Progenitor cell of endocrine pancreas (in vitro differentiated cells): ENCODE results near the gene NRCAM. TPM values are rescaled to one million over a fixed set of nuclear protein-coding genes. Genes with fewer than 3 reads are reported as not detected.

ENCODE experiments used
- DNase-seq: peaks from one replicate; pipeline ENCODE4 v3.0.0; 2021; ENCODE audit warnings: low spot score; ENCODE audit not compliant: unreplicated experiment
- H3K27ac Mint-ChIP-seq: 2 replicates; pipeline ENCODE4 v1.8.0; 2021; ENCODE audit warnings: mild to moderate bottlenecking, moderate library complexity, mixed read lengths
- H3K27me3 Mint-ChIP-seq: 2 replicates; pipeline ENCODE4 v1.8.0; 2021; ENCODE audit warnings: mixed read lengths
- H3K36me3 Mint-ChIP-seq: 2 replicates; pipeline ENCODE4 v1.8.0; 2022; ENCODE audit warnings: mixed read lengths; ENCODE audit not compliant: insufficient read depth
- H3K4me1 Mint-ChIP-seq: 2 replicates; pipeline ENCODE4 v1.8.0; 2021; ENCODE audit warnings: low read depth, mixed read lengths
- H3K4me3 Mint-ChIP-seq: 2 replicates; pipeline ENCODE4 v1.8.0; 2021; ENCODE audit warnings: low read depth, mild to moderate bottlenecking, moderate library complexity, mixed read lengths
- H3K9me3 Mint-ChIP-seq: 2 replicates; pipeline ENCODE4 v1.8.0; 2021; ENCODE audit warnings: low read depth, mixed read lengths
- total RNA-seq: library from RNA; stranded (reverse); gene quantifications from 2 replicates; pipeline ENCODE4 v1.2.1, GENCODE V29; 2021
- TF ChIP-seq, protein P1 (sequence below): fragments of 200-600 bp; sonication (generic); IDR thresholded peaks from one replicate; pipeline ENCODE4 v1.5.0; 2021; ENCODE audit warnings: antibody characterized with exemption, mild to moderate bottlenecking; ENCODE audit not compliant: unreplicated experiment

NRCAM gene
- total RNA-seq, 1 donor from 2014 or later, result 19.9 TPM

DNA sequence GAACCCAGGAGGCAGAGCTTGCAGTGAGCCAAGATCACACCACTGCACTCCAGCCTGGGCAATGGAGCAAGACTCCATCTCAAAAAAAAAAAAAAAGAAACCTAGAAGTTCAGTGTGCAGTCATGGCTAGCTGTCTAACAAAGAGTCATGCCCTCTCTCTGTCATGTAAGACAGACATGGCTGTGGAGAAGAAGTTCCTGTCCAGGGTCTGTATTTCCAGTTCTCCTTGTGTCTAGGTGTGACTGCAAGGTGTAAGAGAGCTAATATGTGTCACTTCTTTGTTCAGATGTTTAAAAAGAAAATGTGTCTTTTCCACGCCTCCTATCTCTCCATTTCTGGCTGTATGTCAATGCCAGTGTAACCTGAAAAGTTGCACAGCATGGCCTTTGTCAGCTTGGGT, 139.5 kb downstream of the NRCAM start:
- no peak overlapping the region for H3K27ac Mint-ChIP-seq
- peaks cover 4% of the 10 kb centered on the region for H3K9me3 Mint-ChIP-seq

DNA sequence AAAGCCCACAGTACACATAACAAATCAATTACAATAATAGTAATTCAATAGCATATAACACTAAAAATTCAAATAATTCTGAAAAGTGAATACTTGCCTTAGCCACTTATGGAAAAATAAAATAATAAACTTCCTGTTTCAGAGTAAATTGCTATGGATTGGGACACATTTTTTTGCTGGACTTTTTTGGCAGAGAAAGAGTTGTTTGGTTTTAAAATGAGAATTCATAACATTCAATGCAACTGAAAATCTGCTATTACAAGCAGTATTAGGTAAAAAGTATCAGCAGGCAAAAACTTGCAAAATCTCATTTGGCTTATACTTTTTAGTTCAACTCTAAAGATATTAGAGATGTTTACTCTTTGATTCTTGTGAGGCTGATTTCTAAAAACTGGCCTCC, 141.7 kb downstream of the NRCAM start:
- no peak overlapping the region for H3K4me3 Mint-ChIP-seq
- peaks cover 15% of the 10 kb centered on the region for H3K4me1 Mint-ChIP-seq
- H3K27me3 Mint-ChIP-seq, result no peaks in the 10 kb centered on the region
- TF ChIP-seq, protein P1, sequence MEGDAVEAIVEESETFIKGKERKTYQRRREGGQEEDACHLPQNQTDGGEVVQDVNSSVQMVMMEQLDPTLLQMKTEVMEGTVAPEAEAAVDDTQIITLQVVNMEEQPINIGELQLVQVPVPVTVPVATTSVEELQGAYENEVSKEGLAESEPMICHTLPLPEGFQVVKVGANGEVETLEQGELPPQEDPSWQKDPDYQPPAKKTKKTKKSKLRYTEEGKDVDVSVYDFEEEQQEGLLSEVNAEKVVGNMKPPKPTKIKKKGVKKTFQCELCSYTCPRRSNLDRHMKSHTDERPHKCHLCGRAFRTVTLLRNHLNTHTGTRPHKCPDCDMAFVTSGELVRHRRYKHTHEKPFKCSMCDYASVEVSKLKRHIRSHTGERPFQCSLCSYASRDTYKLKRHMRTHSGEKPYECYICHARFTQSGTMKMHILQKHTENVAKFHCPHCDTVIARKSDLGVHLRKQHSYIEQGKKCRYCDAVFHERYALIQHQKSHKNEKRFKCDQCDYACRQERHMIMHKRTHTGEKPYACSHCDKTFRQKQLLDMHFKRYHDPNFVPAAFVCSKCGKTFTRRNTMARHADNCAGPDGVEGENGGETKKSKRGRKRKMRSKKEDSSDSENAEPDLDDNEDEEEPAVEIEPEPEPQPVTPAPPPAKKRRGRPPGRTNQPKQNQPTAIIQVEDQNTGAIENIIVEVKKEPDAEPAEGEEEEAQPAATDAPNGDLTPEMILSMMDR, result no peak
- H3K36me3 Mint-ChIP-seq, result no peaks in the 10 kb centered on the region
- H3K27ac Mint-ChIP-seq, result no peak overlapping the region
- no peak for DNase-seq
- peaks cover 4% of the 10 kb centered on the region for H3K9me3 Mint-ChIP-seq

More for the DNA sequence above, 139.5 kb downstream of the NRCAM start:
- no peak overlapping the region for H3K4me3 Mint-ChIP-seq
- H3K4me1 Mint-ChIP-seq, result peaks cover 8% of the 10 kb centered on the region
- no peak for DNase-seq
- TF ChIP-seq, protein P1, result no peak
- H3K36me3 Mint-ChIP-seq, result no peaks in the 10 kb centered on the region
- H3K27me3 Mint-ChIP-seq, result no peaks in the 10 kb centered on the region

DNA sequence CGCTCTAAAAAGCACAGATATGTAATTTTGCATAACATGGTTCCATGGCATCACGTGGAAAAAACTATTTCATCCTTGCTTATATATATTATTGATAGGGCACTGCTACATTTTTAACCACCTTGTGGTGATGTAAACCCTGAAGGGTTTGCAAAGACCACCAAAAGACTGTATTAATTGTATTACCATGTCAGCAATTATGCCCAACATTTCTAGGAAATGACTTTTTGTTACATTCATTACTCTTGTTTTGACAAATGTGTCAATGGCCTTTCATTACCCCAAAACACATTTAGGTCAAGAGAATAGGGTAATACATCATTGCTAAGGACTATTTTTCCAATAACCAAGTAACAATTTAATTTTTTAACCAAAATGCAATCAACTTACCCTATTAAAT, 142.2 kb downstream of the NRCAM start:
- Mint-ChIP-seq H3K4me3 (no peak overlapping the region), H3K27me3 (no peaks in the 10 kb centered on the region), H3K4me1 (peaks cover 15% of the 10 kb centered on the region), H3K36me3 (no peaks in the 10 kb centered on the region), H3K9me3 (peaks cover 4% of the 10 kb centered on the region), H3K27ac (no peak overlapping the region)
- TF ChIP-seq, protein P1, result no peak
- DNase-seq, result no peak

DNA sequence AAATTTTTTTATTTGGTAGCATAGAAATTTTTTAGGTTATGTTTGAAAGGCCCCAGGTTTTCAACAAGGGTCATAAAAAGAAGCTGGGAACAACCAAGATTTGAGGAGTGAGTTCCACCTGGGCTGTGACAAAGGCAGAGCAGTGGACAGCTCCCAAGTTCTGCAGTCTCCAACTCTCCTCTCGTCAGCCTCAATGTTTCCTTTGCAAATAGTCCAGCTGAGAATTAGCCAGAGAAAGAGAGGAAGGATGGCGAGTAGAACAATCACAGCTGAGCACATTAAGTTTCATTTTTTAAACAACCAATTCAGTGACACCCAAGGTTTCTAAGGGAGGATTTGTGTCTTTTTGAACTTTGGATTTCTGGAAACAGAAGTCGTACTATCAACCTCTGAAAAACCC, 143.2 kb downstream of the NRCAM start:
- no peak for DNase-seq
- H3K4me3 Mint-ChIP-seq, result no peak overlapping the region
- H3K4me1 Mint-ChIP-seq, result peaks cover 15% of the 10 kb centered on the region

DNA sequence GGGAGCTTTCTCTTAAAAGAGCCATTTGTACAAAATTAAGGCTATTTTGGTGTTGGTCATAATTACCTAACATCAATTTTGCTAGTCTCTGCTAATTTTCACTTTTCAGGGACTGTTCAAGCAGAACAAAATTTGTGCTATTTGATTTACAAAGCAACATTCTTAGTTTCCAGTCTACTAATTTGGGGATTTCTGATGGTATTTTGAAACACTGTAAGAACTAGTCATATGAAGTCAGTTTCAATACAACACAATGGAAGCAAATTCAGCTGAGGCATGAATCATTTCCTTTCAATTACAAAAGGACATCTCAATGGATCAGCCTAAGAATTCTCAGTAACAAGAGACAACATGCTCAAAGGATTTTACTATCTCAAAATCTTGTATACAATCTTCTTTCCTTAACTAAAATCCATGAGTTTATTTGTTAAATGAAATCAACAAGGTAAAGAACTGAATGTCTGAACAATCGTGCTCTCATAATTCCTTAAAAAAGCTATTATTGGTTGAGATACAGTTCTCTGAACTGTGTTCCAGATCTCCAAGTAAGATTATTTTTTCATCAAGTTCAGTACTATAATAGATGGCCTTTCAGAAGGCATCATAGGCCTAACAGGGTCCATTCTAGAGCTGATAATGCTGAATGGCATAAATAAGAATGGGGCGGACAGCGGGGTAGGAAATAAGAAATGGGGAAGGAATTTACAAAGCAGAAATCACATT, 144.6 kb downstream of the NRCAM start:
- no peaks in the 10 kb centered on the region for H3K27me3 Mint-ChIP-seq
- no peak for DNase-seq
- H3K36me3 Mint-ChIP-seq, result no peaks in the 10 kb centered on the region
- TF ChIP-seq, protein P1, result no peak
- no peak overlapping the region for H3K27ac Mint-ChIP-seq
- H3K4me3 Mint-ChIP-seq, result no peak overlapping the region
- H3K4me1 Mint-ChIP-seq, result peaks cover 20% of the 10 kb centered on the region
- H3K9me3 Mint-ChIP-seq, result peaks cover 4% of the 10 kb centered on the region

More for the DNA sequence above, 143.2 kb downstream of the NRCAM start:
- no peaks in the 10 kb centered on the region for H3K27me3 Mint-ChIP-seq
- TF ChIP-seq, protein P1, result no peak
- H3K9me3 Mint-ChIP-seq, result peaks cover 4% of the 10 kb centered on the region
- H3K36me3 Mint-ChIP-seq, result no peaks in the 10 kb centered on the region
- no peak overlapping the region for H3K27ac Mint-ChIP-seq
